Activated CD8-positive, alpha-beta memory T cell treated with anti-CD3 and anti-CD28 coated beads for 4 hours (primary cell): ENCODE results near the gene UMODL1.
A peak's percentile ranks its signal among the peaks of the same experiment; 100 is the strongest.
"Not testable (repeated sequence)": the region's sequence is repeated elsewhere in the genome, so short reads cannot be mapped to it uniquely, and the experiment has no call there.

ENCODE experiments used
- DNase-seq, 2 donors: peaks; one replicate each; pipeline ENCODE4 v3.0.0-alpha.2; 2020; ENCODE audit warnings: low read depth in 2 of 2

Gene UMODL1

GRCh38 chr21:42163511-42163863 is 92.4 kb downstream of the UMODL1 start:
- DNase-seq = no peak

GRCh38 chr21:42164064-42164789 is 93.1 kb downstream of the UMODL1 start:
- peak; percentile 14 to 15 for DNase-seq

GRCh38 chr21:42164818-42165217 is 93.7 kb downstream of the UMODL1 start:
- no peak for DNase-seq

GRCh38 chr21:42165901-42166300 is 94.8 kb downstream of the UMODL1 start:
- no peak for DNase-seq

- no peak for DNase-seq
Measured at GRCh38 chr21:42169758-42170157, 98.6 kb downstream of the UMODL1 start.

GRCh38 chr21:42171091-42172053 is 100.3 kb downstream of the UMODL1 start:
- no peak for DNase-seq

GRCh38 chr21:42172596-42173483 is 101.7 kb downstream of the UMODL1 start:
- no peak for DNase-seq

GRCh38 chr21:42174173-42174572 is 103.1 kb downstream of the UMODL1 start:
- DNase-seq = no peak

- no peak for DNase-seq
Measured at GRCh38 chr21:42175110-42175710, 104.1 kb downstream of the UMODL1 start.

- DNase-seq = no peak
Measured at GRCh38 chr21:42176859-42177258, 105.7 kb downstream of the UMODL1 start.

GRCh38 chr21:42179316-42179715 is 108.2 kb downstream of the UMODL1 start:
- DNase-seq = no peak

GRCh38 chr21:42180001-42180400 is 108.9 kb downstream of the UMODL1 start:
- DNase-seq = not testable (repeated sequence)

GRCh38 chr21:42182713-42183371 is 111.7 kb downstream of the UMODL1 start:
- DNase-seq = no peak

- DNase-seq = no peak
Measured at GRCh38 chr21:42183374-42184266, 112.5 kb downstream of the UMODL1 start.

GRCh38 chr21:42186591-42186990 is 115.5 kb downstream of the UMODL1 start:
- DNase-seq = no peak

- peak; percentile 55 to 69 for DNase-seq
Measured at GRCh38 chr21:42187976-42188653, 117.0 kb downstream of the UMODL1 start.

- no peak for DNase-seq
Measured at GRCh38 chr21:42188663-42189062, 117.5 kb downstream of the UMODL1 start.

- no peak for DNase-seq
Measured at GRCh38 chr21:42189431-42189830, 118.3 kb downstream of the UMODL1 start.

- no peak for DNase-seq
Measured at GRCh38 chr21:42189860-42190485, 118.9 kb downstream of the UMODL1 start.
